Subcutaneous adipose tissue (tissue), 4 donors: ENCODE data around the gene AGO3. TPM values are rescaled to one million over a fixed set of nuclear protein-coding genes. Genes with fewer than 3 reads are reported as not detected.

ENCODE experiments used
- CTCF ChIP-seq: fragments of 450-650 bp; IDR thresholded peaks from one replicate; pipeline ENCODE4 v1.5.1; 2016; ENCODE audit warnings: low read depth, mild to moderate bottlenecking, control low read depth, antibody characterized with exemption, moderate library complexity
- total RNA-seq, 4 donors: library from RNA; depleted of rRNA; stranded (reverse); fragments of >200 nt; gene quantifications; one replicate each; pipeline ENCODE4 v1.1.0, GENCODE V29; 2016

AGO3 gene
- total RNA-seq, 4 donors from 2014 or later: 22.2 to 29.7 (median 25.6) TPM

GRCh38 chr1:35901235-35901634 is 29.7 kb upstream of the AGO3 start:
- TF ChIP-seq CTCF: no peak

- no peak for TF ChIP-seq CTCF
Measured at GRCh38 chr1:35902671-35903070, 28.2 kb upstream of the AGO3 start.

DNA sequence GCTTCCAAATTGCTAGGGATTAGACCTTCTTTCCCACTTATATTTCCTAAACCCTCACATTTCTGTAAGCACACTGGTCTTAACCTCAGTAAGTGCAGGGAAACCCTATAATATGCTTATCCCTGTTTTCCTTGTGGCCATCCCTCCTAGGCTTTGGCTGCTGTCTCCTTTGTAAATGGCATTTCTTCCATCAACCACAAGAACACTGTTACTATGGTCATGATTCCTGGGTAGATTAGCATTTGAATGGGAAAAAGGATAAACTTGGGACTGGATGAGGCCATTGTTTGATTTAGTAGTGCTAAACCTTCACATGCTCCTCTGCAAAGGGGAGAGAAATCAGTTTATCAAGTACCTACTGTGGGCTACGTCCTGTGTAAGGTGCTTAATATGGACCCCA is 16.2 kb upstream of the AGO3 start:
- TF ChIP-seq CTCF: no peak

DNA sequence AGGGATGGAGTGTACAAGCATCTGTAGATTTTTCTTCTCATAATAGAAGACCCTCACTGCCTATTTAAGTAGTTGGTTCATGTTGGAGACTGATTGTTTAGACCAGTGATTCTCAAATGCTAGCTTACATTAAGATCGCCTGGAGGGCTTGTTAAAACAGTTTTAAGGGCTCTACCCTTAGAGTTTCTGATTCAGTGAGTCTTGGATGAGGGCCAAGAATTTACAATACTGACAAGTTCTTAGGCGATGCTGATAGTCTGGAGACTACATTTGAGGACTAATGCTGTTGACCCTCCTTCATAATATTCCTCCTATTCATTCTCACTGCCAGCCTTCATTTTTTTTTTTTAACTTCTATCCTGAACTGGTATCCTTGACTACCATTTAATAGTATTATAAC is 15.2 kb upstream of the AGO3 start:
- TF ChIP-seq CTCF: no peak

- no peak for TF ChIP-seq CTCF
Measured at GRCh38 chr1:35923791-35924221, 7.1 kb upstream of the AGO3 start.

DNA sequence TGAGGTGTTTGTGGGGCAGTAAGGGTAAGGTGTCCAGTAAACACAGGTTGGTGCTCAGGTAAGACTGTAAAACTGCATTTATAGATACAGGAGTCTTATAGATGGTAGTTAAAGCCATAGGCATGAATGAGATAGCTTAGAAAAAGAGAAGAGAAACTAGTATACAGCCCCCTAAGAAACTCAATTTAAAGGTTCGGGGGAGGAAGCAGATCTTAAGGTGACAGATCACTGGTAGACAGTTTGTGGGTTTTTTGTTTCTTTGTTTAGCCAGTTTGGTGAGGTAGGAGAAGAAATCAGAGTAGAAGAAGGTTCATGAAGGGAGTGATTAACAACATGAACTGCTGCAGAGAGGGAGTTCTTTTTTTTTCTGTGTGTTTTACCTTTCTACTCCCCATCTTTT is 6.1 kb upstream of the AGO3 start:
- TF ChIP-seq CTCF: no peak

DNA sequence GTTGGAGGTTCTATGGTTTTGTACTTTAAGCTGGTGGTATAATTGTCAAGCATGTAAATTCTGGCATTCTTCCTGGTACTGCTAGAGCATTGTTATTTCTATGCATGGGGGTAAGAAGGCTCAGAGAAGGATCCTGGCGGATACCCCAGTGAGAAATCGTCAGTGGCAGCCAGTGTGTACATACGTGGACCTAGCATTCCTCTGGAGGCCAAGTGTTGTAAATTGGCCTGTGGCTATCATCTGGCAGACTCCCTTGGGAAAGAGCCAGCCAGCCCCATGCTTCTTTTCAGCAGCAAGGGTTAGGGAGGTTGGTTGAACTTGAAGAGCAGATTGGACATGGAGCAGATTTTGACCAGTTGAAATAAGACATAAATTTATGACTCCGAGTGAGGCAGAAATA is 5.2 kb upstream of the AGO3 start:
- TF ChIP-seq CTCF: no peak
